ENCODE data around the gene SEPTIN10. TPM values are rescaled to one million over a fixed set of nuclear protein-coding genes. Genes with fewer than 3 reads are reported as not detected.
A peak's percentile ranks its signal among the peaks of the same experiment; 100 is the strongest.

The SEPTIN10 gene
- total RNA-seq, 1 donor from 2014 or later = 90.8 TPM

DNA sequence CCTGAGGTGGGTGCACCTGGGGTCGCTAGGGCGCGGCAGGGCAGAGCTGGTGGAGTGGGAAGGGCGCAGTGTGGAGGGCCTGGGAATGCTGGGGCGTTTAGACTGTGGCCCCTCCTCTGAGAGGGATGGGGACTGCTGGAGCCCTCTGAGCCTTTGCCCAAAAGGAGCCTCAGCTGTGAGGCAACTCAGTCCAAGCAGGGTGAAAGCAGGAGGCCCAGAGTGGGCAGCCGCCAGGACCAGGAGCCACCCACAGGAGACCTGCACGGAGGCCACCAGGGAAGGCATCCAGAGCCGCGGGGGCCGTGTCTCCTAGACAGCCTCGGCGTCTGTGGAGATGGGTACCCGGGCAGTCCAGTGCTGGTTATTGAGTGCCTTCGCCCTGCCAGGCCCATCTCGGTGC is 114.9 kb downstream of the SEPTIN10 start:
- Histone ChIP-seq H3K79me2 (ENCODE audit: insufficient read depth, low read length) (no peaks in the 10 kb centered on the region), H3K9ac (ENCODE audit: low read length) (no peak overlapping the region), H3K36me3 (ENCODE audit: insufficient read depth, low read length) (no peaks in the 10 kb centered on the region), H3K4me2 (ENCODE audit: low read length) (no peak overlapping the region), H3K4me1 (ENCODE audit: insufficient read depth, low read length) (peaks cover 13% of the 10 kb centered on the region), H3K27me3 (ENCODE audit: insufficient read depth, low read length) (no peaks in the 10 kb centered on the region), H2AFZ (ENCODE audit: low read depth, low read length) (no peak overlapping the region), H3K4me3 (ENCODE audit: insufficient read depth, low read depth, low read length) (no peak overlapping the region), H3K27ac (ENCODE audit: low read depth, low read length) (no peak overlapping the region), H4K20me1 (ENCODE audit: insufficient read depth, low read length) (no peaks in the 10 kb centered on the region), H3K9me3 (ENCODE audit: insufficient read depth, low read depth, low read length) (no peaks in the 10 kb centered on the region)
- TF ChIP-seq, protein P1, sequence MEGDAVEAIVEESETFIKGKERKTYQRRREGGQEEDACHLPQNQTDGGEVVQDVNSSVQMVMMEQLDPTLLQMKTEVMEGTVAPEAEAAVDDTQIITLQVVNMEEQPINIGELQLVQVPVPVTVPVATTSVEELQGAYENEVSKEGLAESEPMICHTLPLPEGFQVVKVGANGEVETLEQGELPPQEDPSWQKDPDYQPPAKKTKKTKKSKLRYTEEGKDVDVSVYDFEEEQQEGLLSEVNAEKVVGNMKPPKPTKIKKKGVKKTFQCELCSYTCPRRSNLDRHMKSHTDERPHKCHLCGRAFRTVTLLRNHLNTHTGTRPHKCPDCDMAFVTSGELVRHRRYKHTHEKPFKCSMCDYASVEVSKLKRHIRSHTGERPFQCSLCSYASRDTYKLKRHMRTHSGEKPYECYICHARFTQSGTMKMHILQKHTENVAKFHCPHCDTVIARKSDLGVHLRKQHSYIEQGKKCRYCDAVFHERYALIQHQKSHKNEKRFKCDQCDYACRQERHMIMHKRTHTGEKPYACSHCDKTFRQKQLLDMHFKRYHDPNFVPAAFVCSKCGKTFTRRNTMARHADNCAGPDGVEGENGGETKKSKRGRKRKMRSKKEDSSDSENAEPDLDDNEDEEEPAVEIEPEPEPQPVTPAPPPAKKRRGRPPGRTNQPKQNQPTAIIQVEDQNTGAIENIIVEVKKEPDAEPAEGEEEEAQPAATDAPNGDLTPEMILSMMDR (IDR thresholded peaks at IDR 0.05; ENCODE audit: insufficient read depth, low read depth, low read length) = no peak
- H3K36me3 Mint-ChIP-seq (ENCODE audit: low read depth, unreplicated experiment) = peaks cover 9% of the 10 kb centered on the region
- H3K4me1 Mint-ChIP-seq (ENCODE audit: low read depth, unreplicated experiment) = peaks cover 11% of the 10 kb centered on the region
- H3K27me3 Mint-ChIP-seq (ENCODE audit: low read depth, unreplicated experiment) = peaks cover 10% of the 10 kb centered on the region
- DNase-seq (ENCODE audit: low read depth) = no peak
- no peak overlapping the region for H3K27ac Mint-ChIP-seq (ENCODE audit: unreplicated experiment)
- FAIRE-seq = no peak
- no peak overlapping the region for H3K4me3 Mint-ChIP-seq (ENCODE audit: unreplicated experiment)
- no peaks in the 10 kb centered on the region for H3K9me3 Mint-ChIP-seq (ENCODE audit: unreplicated experiment)

DNA sequence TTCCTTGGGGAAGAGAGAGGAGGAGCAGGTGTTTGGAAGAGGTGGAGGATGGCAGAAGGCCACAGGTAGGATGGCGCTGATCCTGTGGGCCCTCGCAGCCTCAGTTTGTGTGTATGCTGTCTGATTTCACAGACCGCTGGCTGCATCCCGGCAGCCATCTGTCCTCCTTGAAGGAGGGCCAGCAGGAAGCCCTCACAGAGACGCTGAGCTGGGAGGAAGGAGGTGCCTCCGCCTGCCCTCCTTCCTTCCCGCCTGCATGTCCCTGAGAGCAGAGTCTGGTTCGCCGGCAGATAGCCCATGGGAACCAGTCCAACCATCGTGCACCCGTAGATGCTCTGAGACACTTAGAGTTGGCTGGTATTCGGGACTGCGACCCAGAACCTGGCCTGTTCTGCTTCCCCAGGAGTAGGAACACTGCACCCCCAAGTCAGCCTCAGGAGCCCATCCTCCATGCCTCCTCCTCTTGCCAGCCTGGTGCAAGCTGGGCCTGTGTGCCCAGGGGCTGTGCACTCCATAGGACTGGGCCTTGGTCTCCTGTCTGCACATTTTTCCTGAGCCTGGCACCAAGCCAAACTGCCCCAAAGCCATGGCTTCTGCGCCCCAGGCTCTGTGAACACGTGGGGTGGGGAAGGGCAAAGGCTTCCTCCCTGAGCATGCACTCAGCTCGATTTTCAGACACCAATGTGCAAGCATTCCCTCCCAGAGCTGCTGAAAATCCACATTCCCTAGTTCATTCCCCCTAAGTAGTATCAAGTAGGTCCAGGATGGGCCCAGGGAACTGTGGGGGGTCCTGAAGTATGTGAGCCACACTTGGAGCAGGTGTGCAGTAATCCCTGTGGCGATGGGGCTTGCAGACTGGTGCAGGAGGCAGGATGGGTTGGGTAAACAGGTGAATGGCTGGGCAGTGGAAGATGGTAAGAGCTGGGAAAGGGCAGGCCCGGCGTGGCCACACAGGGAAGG is 115.6 kb downstream of the SEPTIN10 start:
- peaks cover 13% of the 10 kb centered on the region for H3K4me1 ChIP-seq (ENCODE audit: insufficient read depth, low read length)
- H3K27me3 Mint-ChIP-seq (ENCODE audit: low read depth, unreplicated experiment) = peaks cover 7% of the 10 kb centered on the region
- H3K27me3 ChIP-seq (ENCODE audit: insufficient read depth, low read length) = no peaks in the 10 kb centered on the region
- H3K4me3 ChIP-seq (ENCODE audit: insufficient read depth, low read depth, low read length) = no peak overlapping the region
- H3K4me1 Mint-ChIP-seq (ENCODE audit: low read depth, unreplicated experiment) = peaks cover 11% of the 10 kb centered on the region
- H4K20me1 ChIP-seq (ENCODE audit: insufficient read depth, low read length) = no peaks in the 10 kb centered on the region
- peak overlapping the region; percentile 29 for H3K4me2 ChIP-seq (ENCODE audit: low read length)
- no peak for DNase-seq (ENCODE audit: low read depth)
- no peak overlapping the region for H3K9ac ChIP-seq (ENCODE audit: low read length)
- H3K27ac ChIP-seq (ENCODE audit: low read depth, low read length) = no peak overlapping the region
- no peaks in the 10 kb centered on the region for H3K9me3 Mint-ChIP-seq (ENCODE audit: unreplicated experiment)
- no peaks in the 10 kb centered on the region for H3K9me3 ChIP-seq (ENCODE audit: insufficient read depth, low read depth, low read length)
- no peaks in the 10 kb centered on the region for H3K79me2 ChIP-seq (ENCODE audit: insufficient read depth, low read length)
- FAIRE-seq = no peak
- H3K36me3 ChIP-seq (ENCODE audit: insufficient read depth, low read length) = no peaks in the 10 kb centered on the region
- no peak for TF ChIP-seq EZH2 (IDR thresholded peaks at IDR 0.05; ENCODE audit: insufficient read depth, low read length)
- TF ChIP-seq, protein P1 (IDR thresholded peaks at IDR 0.05; ENCODE audit: insufficient read depth, low read depth, low read length) = no peak
- no peak overlapping the region for H2AFZ ChIP-seq (ENCODE audit: low read depth, low read length)
- H3K36me3 Mint-ChIP-seq (ENCODE audit: low read depth, unreplicated experiment) = peaks cover 7% of the 10 kb centered on the region
- no peak overlapping the region for H3K27ac Mint-ChIP-seq (ENCODE audit: unreplicated experiment)
- no peak overlapping the region for H3K4me3 Mint-ChIP-seq (ENCODE audit: unreplicated experiment)

DNA sequence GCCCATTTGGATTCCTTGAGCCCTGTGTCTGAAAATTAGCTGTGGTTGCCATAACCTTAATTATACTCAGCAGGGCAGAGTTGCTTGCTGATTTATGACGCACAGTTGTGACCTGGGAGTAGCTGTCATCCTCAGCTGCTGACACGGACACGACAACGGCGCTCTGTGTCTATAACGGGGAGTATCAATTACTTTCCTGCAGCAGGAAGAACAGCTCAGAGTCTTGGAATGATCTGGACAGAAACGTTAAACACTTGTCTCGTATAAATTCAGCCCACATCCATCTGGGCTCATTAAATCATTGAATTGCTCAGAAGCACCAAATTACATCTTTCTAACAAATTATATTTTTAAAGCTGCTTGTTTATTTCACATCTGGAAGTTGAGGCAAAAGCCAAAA is 116.3 kb downstream of the SEPTIN10 start:
- H3K36me3 Mint-ChIP-seq (ENCODE audit: low read depth, unreplicated experiment) = peaks cover 6% of the 10 kb centered on the region
- H3K4me1 Mint-ChIP-seq (ENCODE audit: low read depth, unreplicated experiment) = peaks cover 11% of the 10 kb centered on the region
- Histone ChIP-seq H3K4me3 (ENCODE audit: insufficient read depth, low read depth, low read length) (no peak overlapping the region), H3K27me3 (ENCODE audit: insufficient read depth, low read length) (no peaks in the 10 kb centered on the region), H3K9ac (ENCODE audit: low read length) (no peak overlapping the region), H4K20me1 (ENCODE audit: insufficient read depth, low read length) (no peaks in the 10 kb centered on the region), H3K9me3 (ENCODE audit: insufficient read depth, low read depth, low read length) (no peaks in the 10 kb centered on the region), H3K27ac (ENCODE audit: low read depth, low read length) (peak overlapping the region; percentile 15), H3K79me2 (ENCODE audit: insufficient read depth, low read length) (no peaks in the 10 kb centered on the region), H3K4me2 (ENCODE audit: low read length) (peak overlapping the region; percentile 29), H2AFZ (ENCODE audit: low read depth, low read length) (no peak overlapping the region), H3K4me1 (ENCODE audit: insufficient read depth, low read length) (peaks cover 13% of the 10 kb centered on the region), H3K36me3 (ENCODE audit: insufficient read depth, low read length) (no peaks in the 10 kb centered on the region)
- FAIRE-seq (peak; percentile 13), DNase-seq (ENCODE audit: low read depth) (peak; percentile 80)
- no peak overlapping the region for H3K4me3 Mint-ChIP-seq (ENCODE audit: unreplicated experiment)
- no peak overlapping the region for H3K27ac Mint-ChIP-seq (ENCODE audit: unreplicated experiment)
- peaks cover 6% of the 10 kb centered on the region for H3K27me3 Mint-ChIP-seq (ENCODE audit: low read depth, unreplicated experiment)
- H3K9me3 Mint-ChIP-seq (ENCODE audit: unreplicated experiment) = no peaks in the 10 kb centered on the region
- TF ChIP-seq EZH2 (IDR thresholded peaks at IDR 0.05; ENCODE audit: insufficient read depth, low read length) = no peak
- TF ChIP-seq, protein P1 (IDR thresholded peaks at IDR 0.05; ENCODE audit: insufficient read depth, low read depth, low read length) = no peak

Data from astrocyte (in vitro differentiated cells and primary cell).